CD4-positive, alpha-beta T cell treated with Interleukin-17A for 1 hour (primary cell): ENCODE results near the gene ARHGEF17.

Experiments used
- DNase-seq: peaks from one replicate; pipeline ENCODE4 v3.0.0-alpha.2; 2020

The ARHGEF17 gene

GRCh38 chr11:73383249-73384124 lies 75.4 kb downstream of the ARHGEF17 start:
- DNase-seq: peak; percentile 7

DNA sequence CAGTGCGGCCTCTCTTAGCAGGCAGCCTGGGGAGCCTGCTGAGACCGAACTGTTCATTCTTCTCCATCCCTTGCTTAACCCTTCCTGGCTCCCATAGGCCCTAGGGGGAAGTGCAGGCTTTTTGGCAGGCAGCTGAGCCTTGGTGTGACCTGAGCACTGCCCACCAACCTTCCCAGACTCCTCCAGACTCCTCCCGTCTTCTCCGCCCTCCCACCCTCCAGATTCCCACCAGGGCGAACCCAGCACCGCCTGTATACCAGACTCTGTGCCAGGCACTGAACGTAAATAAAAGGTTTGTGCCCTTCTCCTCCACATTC lies 76.0 kb downstream of the ARHGEF17 start:
- no peak for DNase-seq

GRCh38 chr11:73384531-73384871 lies 76.4 kb downstream of the ARHGEF17 start:
- DNase-seq: peak; percentile 2

- peak; percentile 52 for DNase-seq
Observed at GRCh38 chr11:73384872-73385689, 77.0 kb downstream of the ARHGEF17 start.

GRCh38 chr11:73386016-73386415 lies 77.9 kb downstream of the ARHGEF17 start:
- DNase-seq: no peak

GRCh38 chr11:73386546-73386945 lies 78.5 kb downstream of the ARHGEF17 start:
- DNase-seq: no peak

DNA sequence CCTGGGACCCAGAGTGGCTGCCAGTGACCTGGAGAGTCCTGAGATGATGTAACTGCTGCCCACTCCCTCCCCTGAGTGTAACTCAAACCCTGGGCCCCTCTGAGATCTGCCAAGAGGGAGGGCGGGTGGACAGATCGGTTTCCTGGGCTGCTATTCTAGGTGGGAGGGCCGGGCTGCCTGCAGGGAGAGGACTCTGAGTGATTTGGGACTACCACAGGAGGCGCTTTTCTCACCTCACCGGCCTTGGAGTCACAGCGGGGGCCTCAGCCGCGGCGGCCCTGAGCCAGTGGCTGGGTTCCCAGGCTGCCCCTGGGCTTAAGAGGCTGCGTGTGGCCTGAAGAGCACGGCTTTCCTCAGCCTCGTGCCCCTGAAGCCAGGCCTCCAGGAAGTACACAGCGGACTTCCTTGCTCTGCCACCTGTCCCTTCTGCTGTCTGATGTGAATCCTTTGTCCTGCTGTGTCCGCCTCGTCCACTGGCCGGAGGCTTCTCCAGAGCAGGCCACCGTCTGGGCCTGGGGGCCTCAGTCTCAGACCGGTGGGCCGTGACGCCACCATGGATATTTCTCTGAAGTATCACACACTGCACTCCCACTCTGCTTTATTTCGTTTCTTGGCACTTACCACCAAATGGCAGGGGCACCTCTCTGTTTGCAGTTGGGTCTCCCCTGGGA lies 79.7 kb downstream of the ARHGEF17 start:
- DNase-seq: no peak

- DNase-seq: no peak
Observed at GRCh38 chr11:73388265-73389133, 80.4 kb downstream of the ARHGEF17 start.

- no peak for DNase-seq
Observed at GRCh38 chr11:73389134-73389525, 81.1 kb downstream of the ARHGEF17 start.

- DNase-seq: no peak
Observed at GRCh38 chr11:73389916-73390315, 81.8 kb downstream of the ARHGEF17 start.

DNA sequence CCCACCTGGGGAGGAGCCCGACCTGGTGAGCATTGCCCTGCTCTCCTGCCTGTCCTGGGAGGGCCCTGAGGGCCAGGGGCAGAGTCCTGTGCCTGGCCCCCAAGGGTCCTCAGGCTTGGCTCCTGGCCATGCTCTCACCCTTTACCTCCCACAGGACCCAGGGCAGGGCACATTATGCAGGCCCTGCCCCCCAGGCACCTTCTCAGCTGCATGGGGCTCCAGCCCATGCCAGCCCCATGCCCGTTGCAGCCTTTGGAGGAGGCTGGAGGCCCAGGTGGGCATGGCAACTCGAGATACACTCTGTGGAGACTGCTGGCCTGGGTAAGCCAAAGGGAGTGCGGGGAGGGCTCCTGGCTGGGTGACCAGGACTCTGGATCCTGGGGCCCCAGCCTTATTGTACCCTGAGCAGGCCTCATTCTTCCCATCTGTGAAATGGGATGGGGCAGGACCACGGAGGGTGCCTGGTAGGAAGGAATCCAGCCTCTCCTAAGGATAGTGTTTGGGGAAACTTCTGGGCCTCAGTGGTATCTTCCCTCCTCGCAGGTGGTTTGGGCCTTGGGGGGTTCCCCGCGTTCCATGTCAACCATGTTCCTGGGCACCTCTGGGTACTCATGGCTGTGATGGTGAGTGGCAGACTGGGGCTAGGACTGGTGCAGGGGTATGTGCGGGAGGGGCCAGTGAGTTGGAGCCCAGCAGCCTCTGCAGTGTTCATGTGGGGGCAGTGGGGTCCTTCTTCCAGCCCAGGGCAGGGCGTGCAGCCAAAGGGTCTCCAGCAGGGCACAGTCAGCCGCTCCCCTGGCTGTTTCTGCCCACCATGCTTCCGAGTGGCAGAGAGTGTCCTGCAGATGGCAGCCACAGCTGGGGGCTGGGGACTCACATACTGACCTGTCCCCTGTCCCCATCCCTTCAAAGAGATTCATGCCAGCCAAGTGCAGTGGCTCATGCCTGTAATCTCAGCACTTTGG lies 82.8 kb downstream of the ARHGEF17 start:
- no peak for DNase-seq

DNA sequence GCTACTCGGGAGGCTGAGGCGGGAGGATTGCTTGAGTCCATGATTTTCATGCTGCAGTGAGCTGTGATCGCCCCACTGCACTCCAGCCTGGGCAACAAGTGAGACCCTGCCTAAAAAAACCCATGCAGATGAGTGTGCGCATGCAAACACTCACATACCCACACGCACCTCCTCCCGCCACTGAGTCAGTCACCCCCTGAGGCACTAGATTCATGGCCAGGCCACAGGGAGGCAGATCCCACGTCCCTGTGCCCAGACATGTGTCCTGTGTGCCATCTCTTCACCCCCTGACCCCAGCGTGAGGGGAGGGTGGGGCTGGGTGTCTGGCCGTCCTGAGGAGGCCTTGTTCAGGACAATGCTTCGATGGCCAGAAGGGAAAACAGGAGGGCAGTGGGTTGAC lies 83.6 kb downstream of the ARHGEF17 start:
- DNase-seq: no peak

DNA sequence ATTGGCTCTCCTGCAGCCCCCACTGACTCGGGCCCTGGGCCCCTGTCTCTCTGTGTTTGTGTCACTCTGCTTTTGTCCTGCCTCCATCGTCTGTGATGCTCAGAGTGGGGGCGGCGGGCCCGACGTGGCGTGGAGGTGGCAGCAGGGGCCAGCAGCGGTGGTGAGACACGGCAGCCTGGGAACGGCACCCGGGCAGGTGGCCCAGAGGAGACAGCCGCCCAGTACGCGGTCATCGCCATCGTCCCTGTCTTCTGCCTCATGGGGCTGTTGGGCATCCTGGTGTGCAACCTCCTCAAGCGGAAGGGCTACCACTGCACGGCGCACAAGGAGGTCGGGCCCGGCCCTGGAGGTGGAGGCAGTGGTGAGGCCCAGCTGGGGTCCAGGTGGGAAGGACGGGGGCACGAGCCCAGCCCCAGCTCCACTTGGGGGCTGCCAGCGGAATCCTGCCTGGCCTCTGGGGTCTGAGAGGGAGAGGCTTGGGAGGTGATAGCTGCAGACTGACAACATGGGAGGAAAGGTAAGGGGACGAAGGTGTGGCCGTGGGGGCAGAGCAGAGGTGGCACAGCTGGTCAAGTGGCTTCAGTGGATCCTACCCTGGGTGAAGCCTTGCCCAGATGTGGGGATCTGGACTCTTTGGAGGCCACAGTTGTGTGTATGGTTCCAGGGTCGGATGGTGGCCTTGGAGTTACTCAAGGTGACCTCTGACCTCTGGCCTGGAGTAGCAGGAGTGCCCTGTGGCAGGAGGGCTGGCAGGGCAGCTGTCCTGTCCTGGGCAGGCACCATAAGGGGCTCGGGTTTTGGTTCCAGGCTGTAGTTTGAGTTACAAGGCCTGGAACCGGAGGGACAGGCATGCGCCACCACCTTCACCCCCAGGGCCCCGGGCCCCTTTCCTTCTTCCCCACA lies 84.3 kb downstream of the ARHGEF17 start:
- no peak for DNase-seq

GRCh38 chr11:73393011-73393380 lies 84.9 kb downstream of the ARHGEF17 start:
- DNase-seq: no peak

DNA sequence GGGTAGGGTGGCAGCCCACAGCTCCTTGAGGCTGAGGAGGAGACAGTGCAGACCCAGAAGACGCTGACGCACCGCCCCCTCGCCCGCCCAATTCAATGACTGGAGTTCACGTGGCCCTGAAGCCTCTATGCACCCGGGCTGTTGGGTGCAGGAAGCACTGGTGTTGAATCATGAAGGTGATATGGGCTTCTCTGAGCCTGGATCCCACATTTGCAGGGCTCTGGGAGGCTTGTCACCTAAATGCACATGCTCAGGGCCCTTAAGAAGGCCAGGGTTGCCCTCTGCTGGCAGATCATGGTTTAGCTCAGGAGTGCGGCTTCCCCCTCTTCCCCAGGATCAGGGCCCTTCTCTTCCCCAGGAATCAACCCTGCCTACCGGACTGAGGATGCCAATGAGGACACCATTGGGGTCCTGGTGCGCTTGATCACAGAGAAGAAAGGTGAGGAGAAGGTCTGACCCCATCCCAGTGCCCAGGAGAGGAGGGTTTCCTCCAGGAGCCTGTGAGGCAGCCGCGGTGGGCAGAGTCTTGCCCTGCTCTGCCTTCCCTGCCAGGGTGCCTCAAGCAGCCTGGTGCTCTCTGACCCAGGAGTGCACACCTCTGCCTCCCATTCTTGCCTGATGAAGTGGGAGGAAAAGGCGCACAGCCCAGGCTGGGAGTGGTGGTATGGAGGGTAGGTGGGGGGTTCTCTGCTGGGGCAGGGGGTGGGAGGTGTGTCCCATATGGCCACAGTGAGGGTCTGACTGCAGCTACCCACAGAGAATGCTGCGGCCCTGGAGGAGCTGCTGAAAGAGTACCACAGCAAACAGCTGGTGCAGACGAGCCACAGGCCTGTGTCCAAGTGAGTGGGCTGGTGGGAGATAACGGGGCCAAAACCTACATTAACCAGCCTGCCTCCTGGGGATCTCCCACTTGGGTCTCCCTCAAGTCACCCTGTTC lies 85.7 kb downstream of the ARHGEF17 start:
- DNase-seq: peak; percentile 74

- no peak for DNase-seq
Observed at GRCh38 chr11:73394416-73395296, 86.6 kb downstream of the ARHGEF17 start.

DNA sequence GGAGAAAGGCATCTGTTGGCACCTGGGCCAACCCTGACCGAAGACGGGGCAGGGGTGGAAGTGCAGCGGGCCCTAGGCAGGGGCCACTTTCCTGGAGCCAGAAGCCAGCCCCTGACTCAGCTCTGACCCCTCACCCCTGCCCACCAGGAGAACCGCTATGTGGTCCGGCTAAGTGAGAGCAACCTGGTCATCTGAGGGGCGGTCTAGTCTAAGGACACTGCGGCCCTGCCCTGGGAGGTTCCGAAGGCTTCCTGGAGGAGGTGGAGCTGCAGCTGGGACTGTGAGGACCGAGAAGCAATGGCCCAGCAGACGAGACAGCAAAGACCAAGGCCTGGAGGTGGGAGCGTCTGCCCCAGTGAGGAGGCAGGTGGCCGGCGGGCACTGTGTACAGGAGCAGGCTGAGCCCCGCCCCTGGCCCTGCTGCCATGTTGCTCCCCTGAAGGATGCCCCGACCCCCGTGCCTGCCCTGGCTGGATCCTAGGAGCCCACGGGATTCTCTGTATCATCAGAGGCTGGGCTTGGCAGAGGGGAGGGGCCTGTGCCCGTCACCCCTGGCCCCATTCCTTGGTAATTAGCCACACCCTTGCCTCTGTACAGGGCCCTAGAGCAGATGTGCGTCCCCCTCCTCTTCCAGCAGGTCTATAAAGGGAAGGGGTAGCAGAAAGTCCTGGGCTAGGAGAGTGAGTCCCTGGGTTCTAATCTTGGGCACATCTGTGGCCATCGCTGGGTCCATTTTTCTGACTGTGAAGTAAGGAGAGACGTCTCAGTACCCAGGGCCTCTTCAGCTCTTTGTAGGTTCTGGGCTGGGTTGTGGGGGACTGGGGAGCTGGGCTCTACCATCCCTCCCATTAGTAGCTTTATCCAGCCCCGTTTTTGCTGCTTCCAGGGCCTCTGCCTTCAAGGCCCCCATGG lies 87.5 kb downstream of the ARHGEF17 start:
- DNase-seq: no peak
